Choroid plexus epithelial cell (primary cell): ENCODE measurements around the gene GPALPP1.
"Not testable (repeated sequence)": the region's sequence is repeated elsewhere in the genome, so short reads cannot be mapped to it uniquely, and the experiment has no call there.

Experiments used
- DNase-seq: peaks from one replicate; pipeline ENCODE4 v3.0.0-alpha.2; 2010; ENCODE audit warnings: low read depth
- H3K4me3 ChIP-seq: 2 replicates; pipeline ENCODE4 v1.5.1; 2011; ENCODE audit warnings: low read depth, mild to moderate bottlenecking, control low read depth, low read length, moderate library complexity
- TF ChIP-seq, protein P1 (sequence below): conservative IDR thresholded peaks from 2 replicates; pipeline ENCODE4 v1.5.1; 2011; ENCODE audit warnings: low read depth, mild to moderate bottlenecking, control low read depth, inconsistent platforms, low read length, moderate library complexity

Gene GPALPP1

GRCh38 chr13:45007225-45007624, 17.9 kb downstream of the GPALPP1 start:
- TF ChIP-seq, protein P1, sequence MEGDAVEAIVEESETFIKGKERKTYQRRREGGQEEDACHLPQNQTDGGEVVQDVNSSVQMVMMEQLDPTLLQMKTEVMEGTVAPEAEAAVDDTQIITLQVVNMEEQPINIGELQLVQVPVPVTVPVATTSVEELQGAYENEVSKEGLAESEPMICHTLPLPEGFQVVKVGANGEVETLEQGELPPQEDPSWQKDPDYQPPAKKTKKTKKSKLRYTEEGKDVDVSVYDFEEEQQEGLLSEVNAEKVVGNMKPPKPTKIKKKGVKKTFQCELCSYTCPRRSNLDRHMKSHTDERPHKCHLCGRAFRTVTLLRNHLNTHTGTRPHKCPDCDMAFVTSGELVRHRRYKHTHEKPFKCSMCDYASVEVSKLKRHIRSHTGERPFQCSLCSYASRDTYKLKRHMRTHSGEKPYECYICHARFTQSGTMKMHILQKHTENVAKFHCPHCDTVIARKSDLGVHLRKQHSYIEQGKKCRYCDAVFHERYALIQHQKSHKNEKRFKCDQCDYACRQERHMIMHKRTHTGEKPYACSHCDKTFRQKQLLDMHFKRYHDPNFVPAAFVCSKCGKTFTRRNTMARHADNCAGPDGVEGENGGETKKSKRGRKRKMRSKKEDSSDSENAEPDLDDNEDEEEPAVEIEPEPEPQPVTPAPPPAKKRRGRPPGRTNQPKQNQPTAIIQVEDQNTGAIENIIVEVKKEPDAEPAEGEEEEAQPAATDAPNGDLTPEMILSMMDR = no peak
- no peak for DNase-seq
- no peak overlapping the region for H3K4me3 ChIP-seq

DNA sequence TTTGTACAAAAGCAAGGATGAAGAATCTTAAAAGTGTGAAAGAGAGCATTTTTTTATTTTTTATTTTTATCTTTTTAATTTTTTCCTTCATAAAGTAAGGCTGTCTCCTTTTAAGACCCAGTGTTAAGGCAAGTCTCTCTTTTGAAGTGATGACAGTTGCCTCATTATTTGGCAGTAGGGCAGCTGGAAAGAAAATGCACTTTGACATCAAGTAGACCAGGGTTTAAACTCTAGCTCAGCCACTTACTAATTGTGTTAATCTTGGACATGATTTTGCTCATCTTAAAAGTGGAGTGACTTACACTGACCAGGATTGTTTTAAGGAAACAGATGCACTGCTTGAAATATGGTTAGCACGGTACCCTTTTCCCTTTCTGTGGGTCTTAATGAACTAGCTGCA, 18.5 kb downstream of the GPALPP1 start:
- no peak for DNase-seq
- H3K4me3 ChIP-seq = no peak overlapping the region
- TF ChIP-seq, protein P1 = no peak

- TF ChIP-seq, protein P1 = no peak
- H3K4me3 ChIP-seq = no peak overlapping the region
- no peak for DNase-seq
Observed at GRCh38 chr13:45011198-45011597, 21.9 kb downstream of the GPALPP1 start.

DNA sequence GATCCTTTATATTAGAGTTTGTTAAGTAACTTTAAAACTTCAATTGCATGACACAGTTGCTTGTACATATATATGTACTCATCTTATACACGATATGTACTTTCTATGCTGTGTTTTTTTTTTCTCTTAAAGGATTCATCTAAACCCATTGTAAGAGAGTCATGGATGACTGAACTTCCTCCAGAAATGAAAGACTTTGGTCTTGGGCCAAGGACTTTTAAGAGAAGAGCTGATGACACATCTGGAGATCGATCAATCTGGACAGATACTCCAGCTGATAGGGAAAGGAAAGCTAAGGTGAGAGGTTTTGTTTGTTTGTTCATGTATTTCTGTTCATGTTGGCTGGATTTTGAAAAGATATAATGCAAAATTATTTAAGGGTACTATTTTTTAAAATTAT, 26.0 kb downstream of the GPALPP1 start:
- no peak for DNase-seq
- TF ChIP-seq, protein P1 = no peak
- H3K4me3 ChIP-seq = no peak overlapping the region

- TF ChIP-seq, protein P1 = no peak
- no peak overlapping the region for H3K4me3 ChIP-seq
- no peak for DNase-seq
Observed at GRCh38 chr13:45016792-45017425, 27.6 kb downstream of the GPALPP1 start.

- H3K4me3 ChIP-seq = not testable (repeated sequence)
- peak; percentile 24 for DNase-seq
Observed at GRCh38 chr13:45019981-45020380, 30.6 kb downstream of the GPALPP1 start.

- no peak for DNase-seq
- TF ChIP-seq, protein P1 = no peak
- H3K4me3 ChIP-seq = no peak overlapping the region
Observed at GRCh38 chr13:45021250-45021649, 31.9 kb downstream of the GPALPP1 start.
